WERI-Rb-1 (cell line): ENCODE measurements around the gene ICOS.

ENCODE experiments used
- DNase-seq: peaks from one replicate; pipeline ENCODE4 v3.0.0-alpha.2; 2020
- H3K27ac ChIP-seq: fragments of 250-450 bp; sonication (Bioruptor Pico); 2 replicates; pipeline ENCODE4 v1.5.1; 2020; ENCODE audit warnings: mild to moderate bottlenecking, moderate library complexity
- H3K27me3 ChIP-seq: fragments of 250-450 bp; sonication (Bioruptor Pico); 2 replicates; pipeline ENCODE4 v1.5.1; 2021; ENCODE audit warnings: mild to moderate bottlenecking, low read depth, moderate library complexity; ENCODE audit not compliant: insufficient read depth, severe bottlenecking
- H3K36me3 ChIP-seq: fragments of 250-450 bp; sonication (Bioruptor Pico); 2 replicates; pipeline ENCODE4 v1.5.1; 2020; ENCODE audit warnings: mild to moderate bottlenecking, moderate library complexity
- H3K4me3 ChIP-seq: 2 replicates; pipeline ENCODE4 v1.5.1; 2011; ENCODE audit warnings: low read depth, mild to moderate bottlenecking, control low read depth, low read length
- H3K9me3 ChIP-seq: fragments of 250-450 bp; sonication (Bioruptor Pico); 2 replicates; pipeline ENCODE4 v1.5.1; 2021; ENCODE audit warnings: mild to moderate bottlenecking, moderate library complexity; ENCODE audit not compliant: severe bottlenecking
- CTCF ChIP-seq: IDR thresholded peaks from 2 replicates; pipeline ENCODE4 v1.5.1; 2011; ENCODE audit warnings: low read depth, mild to moderate bottlenecking, control low read depth, inconsistent platforms, low read length

ICOS gene

GRCh38 chr2:203996692-203997091 is 60.1 kb downstream of the ICOS start:
- Histone ChIP-seq H3K36me3 (no peaks in the 10 kb centered on the region), H3K27ac (no peak overlapping the region), H3K27me3 (no peaks in the 10 kb centered on the region), H3K9me3 (no peaks in the 10 kb centered on the region), H3K4me3 (no peak overlapping the region)
- DNase-seq = no peak
- no peak for TF ChIP-seq CTCF

GRCh38 chr2:203997481-203997880 is 60.9 kb downstream of the ICOS start:
- DNase-seq = no peak
- Histone ChIP-seq H3K27ac (no peak overlapping the region), H3K4me3 (no peak overlapping the region), H3K9me3 (no peaks in the 10 kb centered on the region), H3K27me3 (no peaks in the 10 kb centered on the region), H3K36me3 (no peaks in the 10 kb centered on the region)
- no peak for TF ChIP-seq CTCF

- DNase-seq = no peak
- H3K9me3 ChIP-seq = no peaks in the 10 kb centered on the region
- H3K4me3 ChIP-seq = no peak overlapping the region
- no peaks in the 10 kb centered on the region for H3K36me3 ChIP-seq
- H3K27ac ChIP-seq = no peak overlapping the region
- no peak for TF ChIP-seq CTCF
- H3K27me3 ChIP-seq = no peaks in the 10 kb centered on the region
Observed at GRCh38 chr2:203997980-203998809, 61.6 kb downstream of the ICOS start.

- H3K27me3 ChIP-seq = no peaks in the 10 kb centered on the region
- H3K27ac ChIP-seq = no peak overlapping the region
- H3K4me3 ChIP-seq = no peak overlapping the region
- TF ChIP-seq CTCF = no peak
- no peaks in the 10 kb centered on the region for H3K9me3 ChIP-seq
- DNase-seq = no peak
- no peaks in the 10 kb centered on the region for H3K36me3 ChIP-seq
Observed at GRCh38 chr2:203999835-204000234, 63.3 kb downstream of the ICOS start.

GRCh38 chr2:204000446-204000845 is 63.9 kb downstream of the ICOS start:
- H3K4me3 ChIP-seq = no peak overlapping the region
- TF ChIP-seq CTCF = no peak
- no peak overlapping the region for H3K27ac ChIP-seq
- no peaks in the 10 kb centered on the region for H3K36me3 ChIP-seq
- no peaks in the 10 kb centered on the region for H3K27me3 ChIP-seq
- H3K9me3 ChIP-seq = no peaks in the 10 kb centered on the region
- no peak for DNase-seq
